Measurements from ENCODE around the gene E2F7.

The E2F7 gene

GRCh38 chr12:77070382-77070781 lies 5.0 kb upstream of the E2F7 start:
- DNase-seq (ENCODE audit: low read depth): no peak
- H3K4me3 ChIP-seq (ENCODE audit: low read depth, low read length): no peak overlapping the region

- peak overlapping the region; percentile 62 for H3K4me3 ChIP-seq (ENCODE audit: low read depth, low read length)
- no peak for DNase-seq (ENCODE audit: low read depth)
Measured at GRCh38 chr12:77064896-77065360, 441 bp downstream of the E2F7 start.

GRCh38 chr12:77062846-77063461 lies 2.4 kb downstream of the E2F7 start:
- no peak for DNase-seq (ENCODE audit: low read depth)
- no peak overlapping the region for H3K4me3 ChIP-seq (ENCODE audit: low read depth, low read length)

GRCh38 chr12:77062396-77062795 lies 3.0 kb downstream of the E2F7 start:
- H3K4me3 ChIP-seq (ENCODE audit: low read depth, low read length): no peak overlapping the region
- DNase-seq (ENCODE audit: low read depth): no peak

- DNase-seq (ENCODE audit: low read depth): no peak
- no peak overlapping the region for H3K4me3 ChIP-seq (ENCODE audit: low read depth, low read length)
Measured at GRCh38 chr12:77060883-77061240, 4.5 kb downstream of the E2F7 start.

- no peak overlapping the region for H3K4me3 ChIP-seq (ENCODE audit: low read depth, low read length)
- no peak for DNase-seq (ENCODE audit: low read depth)
Measured at GRCh38 chr12:77060136-77060882, 5.1 kb downstream of the E2F7 start.

- no peak for DNase-seq (ENCODE audit: low read depth)
- no peak overlapping the region for H3K4me3 ChIP-seq (ENCODE audit: low read depth, low read length)
Measured at GRCh38 chr12:77058740-77059139, 6.6 kb downstream of the E2F7 start.

- DNase-seq (ENCODE audit: low read depth): no peak
- H3K4me3 ChIP-seq (ENCODE audit: low read depth, low read length): no peak overlapping the region
Measured at GRCh38 chr12:77054851-77055250, 10.5 kb downstream of the E2F7 start.

- no peak for DNase-seq (ENCODE audit: low read depth)
- no peak overlapping the region for H3K4me3 ChIP-seq (ENCODE audit: low read depth, low read length)
Measured at GRCh38 chr12:77053259-77053658, 12.1 kb downstream of the E2F7 start.

- DNase-seq (ENCODE audit: low read depth): no peak
- H3K4me3 ChIP-seq (ENCODE audit: low read depth, low read length): no peak overlapping the region
Measured at GRCh38 chr12:77049767-77050353, 15.5 kb downstream of the E2F7 start.

- H3K4me3 ChIP-seq (ENCODE audit: low read depth, low read length): no peak overlapping the region
- no peak for DNase-seq (ENCODE audit: low read depth)
Measured at GRCh38 chr12:77047341-77048109, 17.8 kb downstream of the E2F7 start.

- no peak overlapping the region for H3K4me3 ChIP-seq (ENCODE audit: low read depth, low read length)
- DNase-seq (ENCODE audit: low read depth): no peak
Measured at GRCh38 chr12:77046468-77046867, 18.9 kb downstream of the E2F7 start.

- DNase-seq (ENCODE audit: low read depth): no peak
- no peak overlapping the region for H3K4me3 ChIP-seq (ENCODE audit: low read depth, low read length)
Measured at GRCh38 chr12:77045183-77045582, 20.2 kb downstream of the E2F7 start.

GRCh38 chr12:77044721-77045120 lies 20.6 kb downstream of the E2F7 start:
- no peak for DNase-seq (ENCODE audit: low read depth)
- H3K4me3 ChIP-seq (ENCODE audit: low read depth, low read length): no peak overlapping the region

- no peak overlapping the region for H3K4me3 ChIP-seq (ENCODE audit: low read depth, low read length)
- DNase-seq (ENCODE audit: low read depth): no peak
Measured at GRCh38 chr12:77042833-77043232, 22.5 kb downstream of the E2F7 start.

GRCh38 chr12:77040231-77040630 lies 25.1 kb downstream of the E2F7 start:
- no peak overlapping the region for H3K4me3 ChIP-seq (ENCODE audit: low read depth, low read length)
- no peak for DNase-seq (ENCODE audit: low read depth)

- DNase-seq (ENCODE audit: low read depth): no peak
- H3K4me3 ChIP-seq (ENCODE audit: low read depth, low read length): no peak overlapping the region
Measured at GRCh38 chr12:77035226-77035625, 30.1 kb downstream of the E2F7 start.

GRCh38 chr12:77033658-77034536 lies 31.5 kb downstream of the E2F7 start:
- DNase-seq (ENCODE audit: low read depth): no peak
- no peak overlapping the region for H3K4me3 ChIP-seq (ENCODE audit: low read depth, low read length)

GRCh38 chr12:77032406-77032805 lies 33.0 kb downstream of the E2F7 start:
- H3K4me3 ChIP-seq (ENCODE audit: low read depth, low read length): no peak overlapping the region
- peak; percentile 2 for DNase-seq (ENCODE audit: low read depth)

Data from skeletal muscle cell (primary cell).